Ishikawa (cell line): ENCODE measurements around the gene PLPP2.

Experiments used
- CREB1 ChIP-seq: IDR thresholded peaks from 2 replicates; pipeline ENCODE4 v1.6.1; 2012; ENCODE audit warnings: low read depth
- EGR1 ChIP-seq: IDR thresholded peaks from 2 replicates; pipeline ENCODE4 v1.6.1; 2012
- EP300 ChIP-seq: IDR thresholded peaks from 2 replicates; pipeline ENCODE4 v1.6.1; 2012; ENCODE audit warnings: borderline replicate concordance
- FOXM1 ChIP-seq: IDR thresholded peaks from 2 replicates; pipeline ENCODE4 v1.6.1; 2012; ENCODE audit warnings: low read depth, borderline replicate concordance
- NFIC ChIP-seq: IDR thresholded peaks from 2 replicates; pipeline ENCODE4 v1.6.1; 2012
- TAF1 ChIP-seq: IDR thresholded peaks from 2 replicates; pipeline ENCODE4 v1.6.1; 2012; ENCODE audit warnings: low read depth, mild to moderate bottlenecking
- YY1 ChIP-seq: IDR thresholded peaks from 2 replicates; pipeline ENCODE4 v1.6.1; 2012; ENCODE audit warnings: low read depth
- TF ChIP-seq, protein P1 (sequence below): IDR thresholded peaks from 2 replicates; pipeline ENCODE4 v1.6.1; 2012; ENCODE audit warnings: low read depth, mild to moderate bottlenecking
- TF ChIP-seq, protein P2 (sequence below): IDR thresholded peaks from 2 replicates; pipeline ENCODE4 v1.6.1; 2012
- TF ChIP-seq, protein P3 (sequence below): IDR thresholded peaks from 2 replicates; pipeline ENCODE4 v1.6.1; 2012

DNA sequence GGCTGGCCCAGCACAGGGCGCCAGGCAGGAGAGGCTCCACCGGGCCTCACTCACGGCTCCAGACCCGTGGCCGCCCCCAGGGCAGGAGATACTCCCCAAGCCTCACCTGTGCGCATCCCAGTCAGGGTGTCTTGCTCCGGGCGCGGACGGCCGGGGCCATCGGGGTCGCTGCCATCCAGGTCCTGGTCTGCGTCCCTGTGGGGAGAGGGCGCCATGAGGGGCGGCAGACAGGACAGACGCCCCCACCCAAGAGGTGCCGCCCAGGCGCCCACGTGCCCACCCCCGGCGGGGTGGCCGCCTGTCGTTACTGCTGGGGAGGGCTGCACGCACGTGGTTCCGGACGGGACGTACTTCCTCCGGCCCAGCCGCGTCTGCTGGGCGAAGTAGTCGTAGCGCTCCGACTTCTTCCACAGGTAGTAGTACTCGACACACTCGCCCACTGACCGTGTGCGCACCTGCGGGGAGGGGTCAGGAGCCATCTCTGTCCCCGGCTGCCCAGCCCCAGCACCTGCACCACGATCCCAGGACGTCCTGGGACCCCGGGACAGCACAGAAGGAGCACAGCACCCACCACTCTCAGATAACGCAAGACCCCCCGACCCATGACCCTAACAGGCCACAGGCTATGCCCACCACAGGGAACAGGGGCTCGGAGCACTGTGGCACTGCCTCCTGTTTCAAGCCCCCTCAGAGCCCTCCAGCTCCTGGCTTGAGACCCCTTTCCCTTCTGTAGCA lies 17.4 kb upstream of the PLPP2 start:
- TF ChIP-seq NFIC = no peak
- TF ChIP-seq CREB1 = no peak
- TF ChIP-seq, protein P1, sequence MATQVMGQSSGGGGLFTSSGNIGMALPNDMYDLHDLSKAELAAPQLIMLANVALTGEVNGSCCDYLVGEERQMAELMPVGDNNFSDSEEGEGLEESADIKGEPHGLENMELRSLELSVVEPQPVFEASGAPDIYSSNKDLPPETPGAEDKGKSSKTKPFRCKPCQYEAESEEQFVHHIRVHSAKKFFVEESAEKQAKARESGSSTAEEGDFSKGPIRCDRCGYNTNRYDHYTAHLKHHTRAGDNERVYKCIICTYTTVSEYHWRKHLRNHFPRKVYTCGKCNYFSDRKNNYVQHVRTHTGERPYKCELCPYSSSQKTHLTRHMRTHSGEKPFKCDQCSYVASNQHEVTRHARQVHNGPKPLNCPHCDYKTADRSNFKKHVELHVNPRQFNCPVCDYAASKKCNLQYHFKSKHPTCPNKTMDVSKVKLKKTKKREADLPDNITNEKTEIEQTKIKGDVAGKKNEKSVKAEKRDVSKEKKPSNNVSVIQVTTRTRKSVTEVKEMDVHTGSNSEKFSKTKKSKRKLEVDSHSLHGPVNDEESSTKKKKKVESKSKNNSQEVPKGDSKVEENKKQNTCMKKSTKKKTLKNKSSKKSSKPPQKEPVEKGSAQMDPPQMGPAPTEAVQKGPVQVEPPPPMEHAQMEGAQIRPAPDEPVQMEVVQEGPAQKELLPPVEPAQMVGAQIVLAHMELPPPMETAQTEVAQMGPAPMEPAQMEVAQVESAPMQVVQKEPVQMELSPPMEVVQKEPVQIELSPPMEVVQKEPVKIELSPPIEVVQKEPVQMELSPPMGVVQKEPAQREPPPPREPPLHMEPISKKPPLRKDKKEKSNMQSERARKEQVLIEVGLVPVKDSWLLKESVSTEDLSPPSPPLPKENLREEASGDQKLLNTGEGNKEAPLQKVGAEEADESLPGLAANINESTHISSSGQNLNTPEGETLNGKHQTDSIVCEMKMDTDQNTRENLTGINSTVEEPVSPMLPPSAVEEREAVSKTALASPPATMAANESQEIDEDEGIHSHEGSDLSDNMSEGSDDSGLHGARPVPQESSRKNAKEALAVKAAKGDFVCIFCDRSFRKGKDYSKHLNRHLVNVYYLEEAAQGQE = no peak
- no peak for TF ChIP-seq TAF1
- no peak for TF ChIP-seq EP300
- TF ChIP-seq EGR1 = no peak
- TF ChIP-seq, protein P2, sequence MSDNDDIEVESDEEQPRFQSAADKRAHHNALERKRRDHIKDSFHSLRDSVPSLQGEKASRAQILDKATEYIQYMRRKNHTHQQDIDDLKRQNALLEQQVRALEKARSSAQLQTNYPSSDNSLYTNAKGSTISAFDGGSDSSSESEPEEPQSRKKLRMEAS = no peak
- TF ChIP-seq, protein P3, sequence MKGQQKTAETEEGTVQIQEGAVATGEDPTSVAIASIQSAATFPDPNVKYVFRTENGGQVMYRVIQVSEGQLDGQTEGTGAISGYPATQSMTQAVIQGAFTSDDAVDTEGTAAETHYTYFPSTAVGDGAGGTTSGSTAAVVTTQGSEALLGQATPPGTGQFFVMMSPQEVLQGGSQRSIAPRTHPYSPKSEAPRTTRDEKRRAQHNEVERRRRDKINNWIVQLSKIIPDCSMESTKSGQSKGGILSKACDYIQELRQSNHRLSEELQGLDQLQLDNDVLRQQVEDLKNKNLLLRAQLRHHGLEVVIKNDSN = no peak
- no peak for TF ChIP-seq FOXM1
- no peak for TF ChIP-seq YY1
